ENCODE data around the gene PRKCH.

DNA sequence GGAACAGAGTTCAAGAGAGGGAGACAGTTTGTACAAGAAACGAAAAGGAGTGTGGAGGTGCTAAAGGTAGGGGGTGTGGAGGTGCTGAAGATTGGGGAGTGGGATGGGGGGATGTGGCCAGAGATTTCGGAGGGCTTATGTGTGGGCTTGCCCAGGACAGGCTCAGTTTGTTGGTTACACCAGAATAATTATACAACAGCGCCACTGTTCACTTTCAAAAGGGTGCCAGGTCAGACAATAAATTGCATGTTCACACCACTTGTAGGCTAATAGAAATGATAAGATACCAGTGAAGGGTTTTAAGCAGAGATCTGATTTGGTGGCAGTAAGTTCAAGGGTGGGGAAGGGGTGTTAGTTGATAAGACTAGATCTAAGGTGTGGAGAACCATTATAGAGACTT lies 75.3 kb downstream of the PRKCH start:
- no peak for TF ChIP-seq POLR2A (IDR thresholded peaks at IDR 0.05)
- TF ChIP-seq, protein P1, sequence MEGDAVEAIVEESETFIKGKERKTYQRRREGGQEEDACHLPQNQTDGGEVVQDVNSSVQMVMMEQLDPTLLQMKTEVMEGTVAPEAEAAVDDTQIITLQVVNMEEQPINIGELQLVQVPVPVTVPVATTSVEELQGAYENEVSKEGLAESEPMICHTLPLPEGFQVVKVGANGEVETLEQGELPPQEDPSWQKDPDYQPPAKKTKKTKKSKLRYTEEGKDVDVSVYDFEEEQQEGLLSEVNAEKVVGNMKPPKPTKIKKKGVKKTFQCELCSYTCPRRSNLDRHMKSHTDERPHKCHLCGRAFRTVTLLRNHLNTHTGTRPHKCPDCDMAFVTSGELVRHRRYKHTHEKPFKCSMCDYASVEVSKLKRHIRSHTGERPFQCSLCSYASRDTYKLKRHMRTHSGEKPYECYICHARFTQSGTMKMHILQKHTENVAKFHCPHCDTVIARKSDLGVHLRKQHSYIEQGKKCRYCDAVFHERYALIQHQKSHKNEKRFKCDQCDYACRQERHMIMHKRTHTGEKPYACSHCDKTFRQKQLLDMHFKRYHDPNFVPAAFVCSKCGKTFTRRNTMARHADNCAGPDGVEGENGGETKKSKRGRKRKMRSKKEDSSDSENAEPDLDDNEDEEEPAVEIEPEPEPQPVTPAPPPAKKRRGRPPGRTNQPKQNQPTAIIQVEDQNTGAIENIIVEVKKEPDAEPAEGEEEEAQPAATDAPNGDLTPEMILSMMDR (IDR thresholded peaks at IDR 0.05): no peak
